GM12878 (cell line): Measurements from ENCODE around the gene TNIP1.

ENCODE experiments used
- NBN ChIP-seq: fragments of 450-650 bp; IDR thresholded peaks from 2 replicates; pipeline ENCODE4 v1.6.1; 2016
- RAD21 ChIP-seq: IDR thresholded peaks from 2 replicates; pipeline ENCODE4 v1.6.1; 2011; ENCODE audit warnings: mild to moderate bottlenecking, low read depth, low read length, moderate library complexity; ENCODE audit not compliant: insufficient read depth
- TAF1 ChIP-seq: IDR thresholded peaks from 2 replicates; pipeline ENCODE4 v1.6.1; 2011; ENCODE audit warnings: mild to moderate bottlenecking, low read depth, low read length, borderline replicate concordance
- TF ChIP-seq, protein P1 (sequence below), 3 experiments: IDR thresholded peaks in 2 of 3; conservative IDR thresholded peaks in 1 of 3; 2 replicates each; pipeline ENCODE4 v1.5.1; 2011; ENCODE audit warnings: low read depth in 3 of 3, low read length in 3 of 3, mild to moderate bottlenecking in 3 of 3, control low read depth in 2 of 3, moderate library complexity in 2 of 3, inconsistent platforms in 1 of 3, mixed read lengths in 1 of 3; ENCODE audit not compliant: control insufficient read depth in 2 of 3, insufficient read depth in 1 of 3; ENCODE audit errors: extremely low read depth in 1 of 3
- TF ChIP-seq, protein P2 (sequence below): IDR thresholded peaks from 2 replicates; pipeline ENCODE4 v1.6.1; 2012; ENCODE audit warnings: low read length, inconsistent platforms

DNA sequence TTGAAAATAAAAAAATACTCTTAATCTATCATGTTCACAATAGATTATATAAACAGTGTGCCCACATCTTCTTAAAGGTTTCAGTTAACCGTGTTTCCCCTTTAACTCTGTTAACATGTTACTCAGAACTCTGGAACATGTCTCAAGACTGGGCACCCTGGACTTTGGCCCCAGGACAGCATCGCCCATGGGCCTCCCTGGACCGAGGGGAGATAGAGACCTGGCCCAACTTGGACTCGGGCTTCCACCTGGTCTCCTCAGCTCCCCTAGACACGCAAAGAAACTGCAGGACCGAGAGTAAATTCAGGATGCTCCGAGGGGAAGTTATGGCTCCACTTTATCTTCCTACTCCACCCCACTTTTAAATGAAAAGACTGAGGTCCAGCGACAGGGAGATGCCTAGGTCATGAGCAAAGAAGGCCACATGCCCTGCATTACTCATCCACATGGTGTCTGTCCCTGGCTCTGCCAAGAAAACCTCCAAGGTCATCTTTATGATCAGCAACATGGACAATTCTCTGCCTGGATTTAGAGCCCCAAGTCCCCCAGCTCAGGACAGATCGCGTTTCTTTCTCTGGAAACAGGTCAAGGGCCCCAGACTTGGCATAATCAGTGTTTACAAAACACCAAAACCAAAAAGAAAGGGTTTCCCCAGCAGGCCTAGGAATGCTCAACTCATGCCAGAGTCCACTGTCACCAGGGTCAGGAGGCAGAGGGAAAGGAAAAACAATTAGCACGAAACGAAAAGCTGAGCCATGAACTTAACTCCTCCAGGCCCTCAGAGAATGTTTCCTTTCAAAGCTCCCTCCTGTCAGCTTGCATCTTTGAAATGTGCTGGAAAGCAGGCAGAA, 43.0 kb downstream of the TNIP1 start:
- TF ChIP-seq TAF1 (no peak), NBN (no peak), RAD21 (no peak)
- TF ChIP-seq, protein P1, sequence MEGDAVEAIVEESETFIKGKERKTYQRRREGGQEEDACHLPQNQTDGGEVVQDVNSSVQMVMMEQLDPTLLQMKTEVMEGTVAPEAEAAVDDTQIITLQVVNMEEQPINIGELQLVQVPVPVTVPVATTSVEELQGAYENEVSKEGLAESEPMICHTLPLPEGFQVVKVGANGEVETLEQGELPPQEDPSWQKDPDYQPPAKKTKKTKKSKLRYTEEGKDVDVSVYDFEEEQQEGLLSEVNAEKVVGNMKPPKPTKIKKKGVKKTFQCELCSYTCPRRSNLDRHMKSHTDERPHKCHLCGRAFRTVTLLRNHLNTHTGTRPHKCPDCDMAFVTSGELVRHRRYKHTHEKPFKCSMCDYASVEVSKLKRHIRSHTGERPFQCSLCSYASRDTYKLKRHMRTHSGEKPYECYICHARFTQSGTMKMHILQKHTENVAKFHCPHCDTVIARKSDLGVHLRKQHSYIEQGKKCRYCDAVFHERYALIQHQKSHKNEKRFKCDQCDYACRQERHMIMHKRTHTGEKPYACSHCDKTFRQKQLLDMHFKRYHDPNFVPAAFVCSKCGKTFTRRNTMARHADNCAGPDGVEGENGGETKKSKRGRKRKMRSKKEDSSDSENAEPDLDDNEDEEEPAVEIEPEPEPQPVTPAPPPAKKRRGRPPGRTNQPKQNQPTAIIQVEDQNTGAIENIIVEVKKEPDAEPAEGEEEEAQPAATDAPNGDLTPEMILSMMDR (IDR thresholded peaks at IDR 0.05 in 2 of 3, conservative IDR thresholded peaks at IDR 0.05 in 1 of 3; ENCODE audit: control insufficient read depth in 2 of 3, extremely low read depth in 1 of 3, insufficient read depth in 1 of 3, low read depth in 3 of 3, low read length in 3 of 3): no peak
- TF ChIP-seq, protein P2, sequence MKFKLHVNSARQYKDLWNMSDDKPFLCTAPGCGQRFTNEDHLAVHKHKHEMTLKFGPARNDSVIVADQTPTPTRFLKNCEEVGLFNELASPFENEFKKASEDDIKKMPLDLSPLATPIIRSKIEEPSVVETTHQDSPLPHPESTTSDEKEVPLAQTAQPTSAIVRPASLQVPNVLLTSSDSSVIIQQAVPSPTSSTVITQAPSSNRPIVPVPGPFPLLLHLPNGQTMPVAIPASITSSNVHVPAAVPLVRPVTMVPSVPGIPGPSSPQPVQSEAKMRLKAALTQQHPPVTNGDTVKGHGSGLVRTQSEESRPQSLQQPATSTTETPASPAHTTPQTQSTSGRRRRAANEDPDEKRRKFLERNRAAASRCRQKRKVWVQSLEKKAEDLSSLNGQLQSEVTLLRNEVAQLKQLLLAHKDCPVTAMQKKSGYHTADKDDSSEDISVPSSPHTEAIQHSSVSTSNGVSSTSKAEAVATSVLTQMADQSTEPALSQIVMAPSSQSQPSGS: no peak
